ENCODE measurements around the gene CMTM7. TPM values are rescaled to one million over a fixed set of nuclear protein-coding genes. Genes with fewer than 3 reads are reported as not detected.

Gene CMTM7
- total and polyA plus RNA-seq, 10 of the 15 experiments (the other 5 are each of a cell fraction or from before 2014, with no cell fraction given) = 3.7 to 36.4 (median 14.7) TPM

GRCh38 chr3:32367442-32367841 lies 24.2 kb upstream of the CMTM7 start:
- H3K36me3 ChIP-seq (ENCODE audit: control insufficient read depth in 2 of 2, insufficient read depth in 2 of 2, low read length in 1 of 2) = no peaks in the 10 kb centered on the region
- no TSS peak for BruUV-seq (replicated peaks)
- no peaks in the 10 kb centered on the region for H3K79me2 ChIP-seq (ENCODE audit: control insufficient read depth, insufficient read depth, low read length)
- no peak overlapping the region for H3K27ac ChIP-seq (ENCODE audit: control insufficient read depth, insufficient read depth)
- no peak overlapping the region for H3K4me2 ChIP-seq (ENCODE audit: control insufficient read depth, insufficient read depth)
- CTCF ChIA-PET = interaction anchor here (4.2 kb wide), 1 partner anchor 8 kb away, joined by 26 read pairs; no protein-coding TSS in a partner anchor
- no peaks in the 10 kb centered on the region for H4K20me1 ChIP-seq (ENCODE audit: control insufficient read depth, insufficient read depth)
- peaks cover 21% of the 10 kb centered on the region for H3K4me1 ChIP-seq (ENCODE audit: control insufficient read depth, insufficient read depth, low read length)
- POLR2A ChIA-PET = no interaction called here
- SMC1A ChIA-PET (ENCODE audit: uncharacterized antibody, unreplicated experiment) = interaction anchor here (0.5 to 1.4 kb wide), 4 partner anchors 9 to 103 kb away, joined by 3 to 7 read pairs (median 4); no protein-coding TSS in a partner anchor
- no peak for FAIRE-seq
- no peak overlapping the region for H2AFZ ChIP-seq (ENCODE audit: control insufficient read depth, low read depth, low read length)
- ATAC-seq = no peak
- no peak for DNase-seq (ENCODE audit: low read depth, low spot score)
- TF ChIP-seq ATF2 (IDR thresholded peaks at IDR 0.05; ENCODE audit: low read length) = no peak
- no peak for TF ChIP-seq BHLHE40 (IDR thresholded peaks at IDR 0.05; ENCODE audit: borderline replicate concordance in 1 of 2, low read depth in 2 of 2, low read length in 1 of 2)
- TF ChIP-seq BACH1 (IDR thresholded peaks at IDR 0.05; ENCODE audit: borderline replicate concordance) = no peak
- no peak for TF ChIP-seq CREB1 (IDR thresholded peaks at IDR 0.05; ENCODE audit: low read depth)
- TF ChIP-seq IKZF1 (conservative IDR thresholded peaks at IDR 0.05) = no peak
- TF ChIP-seq MEF2B (IDR thresholded peaks at IDR 0.05; ENCODE audit: partially characterized antibody, poor library complexity, severe bottlenecking) = no peak
- TF ChIP-seq ESRRA (IDR thresholded peaks at IDR 0.05; ENCODE audit: low read length) = no peak
- TF ChIP-seq REST (IDR thresholded peaks at IDR 0.05; ENCODE audit: low read depth, low read length) = no peak
- no peak for TF ChIP-seq NRF1 (conservative IDR thresholded peaks at IDR 0.05; ENCODE audit: low read depth, low read length)
- H3K9me3 ChIP-seq (replicated peaks; ENCODE audit: control insufficient read depth, insufficient read depth, low read length) = no peaks in the 10 kb centered on the region
- H3K4me3 ChIP-seq = no peak overlapping the region
- intact Hi-C loops (cut with micrococcal nuclease; ENCODE audit: unreplicated experiment) = no loop called here
- RAD21 ChIA-PET (ENCODE audit: unreplicated experiment) = interaction anchor here (1.2 kb wide), 1 partner anchor 100 kb away, joined by 4 read pairs; no protein-coding TSS in a partner anchor
- peaks cover 0 to 2% of the 10 kb centered on the region in 2 experiments; a peak in 1 of 4 replicates for H3K27me3 ChIP-seq (replicated peaks in 1 of 2; ENCODE audit: control insufficient read depth in 2 of 2, insufficient read depth in 2 of 2, low read length in 1 of 2)
- WGBS (ENCODE audit: insufficient coverage, insufficient replicate concordance, low lambda C conversion rate, missing lambda C conversion rate) = 66% methylated on average over 10 of the region's 10 CpGs
- no peak overlapping the region for H3K9ac ChIP-seq (ENCODE audit: control insufficient read depth, insufficient read depth, low read length)
- in situ Hi-C loops (cut with MboI) = no loop called here
